Measurements from ENCODE around the gene CSMD2.

CSMD2 gene

GRCh38 chr1:33573661-33574060, 591.4 kb downstream of the CSMD2 start:
- DNase-seq = no peak

- no peak for DNase-seq
Measured at GRCh38 chr1:33572387-33572786, 592.6 kb downstream of the CSMD2 start.

GRCh38 chr1:33569331-33569730, 595.7 kb downstream of the CSMD2 start:
- no peak for DNase-seq

- DNase-seq = no peak
Measured at GRCh38 chr1:33563699-33564098, 601.3 kb downstream of the CSMD2 start.

- DNase-seq = no peak
Measured at GRCh38 chr1:33562563-33562962, 602.5 kb downstream of the CSMD2 start.

GRCh38 chr1:33561576-33561975, 603.5 kb downstream of the CSMD2 start:
- DNase-seq = no peak

- DNase-seq = no peak
Measured at GRCh38 chr1:33560680-33561079, 604.4 kb downstream of the CSMD2 start.

GRCh38 chr1:33548721-33549120, 616.3 kb downstream of the CSMD2 start:
- no peak for DNase-seq

- no peak for DNase-seq
Measured at GRCh38 chr1:33548319-33548718, 616.7 kb downstream of the CSMD2 start.

GRCh38 chr1:33547576-33547975, 617.5 kb downstream of the CSMD2 start:
- no peak for DNase-seq

GRCh38 chr1:33541966-33542365, 623.1 kb downstream of the CSMD2 start:
- no peak for DNase-seq

- no peak for DNase-seq
Measured at GRCh38 chr1:33537885-33538284, 627.1 kb downstream of the CSMD2 start.

- DNase-seq = no peak
Measured at GRCh38 chr1:33535334-33535733, 629.7 kb downstream of the CSMD2 start.

GRCh38 chr1:33532936-33533335, 632.1 kb downstream of the CSMD2 start:
- no peak for DNase-seq

- DNase-seq = no peak
Measured at GRCh38 chr1:33532250-33532649, 632.8 kb downstream of the CSMD2 start.

- no peak for DNase-seq
Measured at GRCh38 chr1:33529957-33530356, 635.1 kb downstream of the CSMD2 start.

GRCh38 chr1:33527934-33528333, 637.1 kb downstream of the CSMD2 start:
- DNase-seq = no peak

GRCh38 chr1:33524586-33524985, 640.4 kb downstream of the CSMD2 start:
- DNase-seq = no peak

- no peak for DNase-seq
Measured at GRCh38 chr1:33519240-33519884, 645.7 kb downstream of the CSMD2 start.

- DNase-seq = no peak
Measured at GRCh38 chr1:33517596-33518250, 647.3 kb downstream of the CSMD2 start.

- no peak for DNase-seq
Measured at GRCh38 chr1:33516891-33517567, 648.0 kb downstream of the CSMD2 start.

GRCh38 chr1:33516428-33516827, 648.6 kb downstream of the CSMD2 start:
- DNase-seq = no peak

- no peak for DNase-seq
Measured at GRCh38 chr1:33515607-33516006, 649.4 kb downstream of the CSMD2 start.

- no peak for DNase-seq
Measured at GRCh38 chr1:33515112-33515511, 649.9 kb downstream of the CSMD2 start.

Data from stimulated activated CD4-positive, alpha-beta T cell treated with anti-CD3 and anti-CD28 coated beads, Interleukin-4, amount 100 ng/mL, for 1 hour (primary cell).